SH-SY5Y (cell line): ENCODE data around the gene INS.

ENCODE experiments used
- GATA2 ChIP-seq: IDR thresholded peaks from 2 replicates; pipeline ENCODE4 v1.6.1; 2011; ENCODE audit warnings: mild to moderate bottlenecking, low read depth, low read length
- GATA3 ChIP-seq: IDR thresholded peaks from 2 replicates; pipeline ENCODE4 v1.6.1; 2011; ENCODE audit warnings: low read depth, mild to moderate bottlenecking, low read length, moderate library complexity

- TF ChIP-seq GATA2, result no peak
- TF ChIP-seq GATA3, result no peak
These were observed 13.4 kb upstream of the INS start for GRCh38 chr11:2174361-2174760.
